Panc1 (cell line): ENCODE measurements around the gene NUTM1. TPM values are rescaled to one million over a fixed set of nuclear protein-coding genes. Genes with fewer than 3 reads are reported as not detected.

ENCODE experiments used
- ATAC-seq: fragments of 200-7000 bp; cut with Tn5 transposase; 2 replicates; pipeline ENCODE4 v1.9.1; 2020; ENCODE audit warnings: mild to moderate bottlenecking, moderate library complexity
- BruUV-seq: library from RNA; stranded (reverse); fragments of 400-500 nt; replicated peaks from 2 replicates; lab custom pipeline; 2021; lab: Mats Ljungman, UMichigan
- CTCF ChIA-PET: fragments of 300-600 bp; sonication (Branson Sonifier 250); formaldehyde crosslinking; loops from one replicate; lab custom pipeline; 2022; ENCODE audit warnings: antibody characterized with exemption; lab: Charles Lee
- POLR2A ChIA-PET: fragments of 300-600 bp; sonication (Branson Sonifier 250); formaldehyde crosslinking; loops from one replicate; lab custom pipeline; 2022; ENCODE audit warnings: antibody characterized with exemption; lab: Charles Lee
- DNase-seq: peaks from one replicate; pipeline ENCODE4 v3.0.0-alpha.2; 2010; ENCODE audit warnings: low read depth, low spot score
- H3K27ac ChIP-seq: 2 replicates; pipeline ENCODE4 v1.5.1; 2011; ENCODE audit warnings: mild to moderate bottlenecking, low read length, inconsistent platforms
- H3K27me3 ChIP-seq: fragments of 200-500 bp; sonication (Bioruptor generic); 2 replicates; pipeline ENCODE4 v1.6.0; 2014; ENCODE audit warnings: low read length, inconsistent platforms; ENCODE audit not compliant: control insufficient read depth, insufficient read depth
- H3K36me3 ChIP-seq: fragments of 200-500 bp; sonication (Bioruptor generic); 2 replicates; pipeline ENCODE4 v1.5.1; 2014; ENCODE audit warnings: inconsistent platforms, mild to moderate bottlenecking, low read length, moderate library complexity; ENCODE audit not compliant: control insufficient read depth, insufficient read depth
- H3K4me1 ChIP-seq: 2 replicates; pipeline ENCODE4 v1.5.1; 2011; ENCODE audit warnings: inconsistent platforms, mild to moderate bottlenecking, low read length, moderate library complexity; ENCODE audit not compliant: control insufficient read depth, insufficient read depth
- H3K4me3 ChIP-seq, 2 experiments: 2 replicates each; pipeline ENCODE4 v1.5.1; 2011 to 2012; ENCODE audit warnings: low read depth in 2 of 2, low read length in 2 of 2, mild to moderate bottlenecking in 2 of 2, inconsistent platforms in 1 of 2, moderate library complexity in 1 of 2
- H3K9me3 ChIP-seq: fragments of 200-500 bp; sonication (Bioruptor generic); 2 replicates; pipeline ENCODE4 v1.5.1; 2014; ENCODE audit warnings: low read depth, mild to moderate bottlenecking, inconsistent platforms, low read length, moderate library complexity; ENCODE audit not compliant: control insufficient read depth, insufficient read depth
- POLR2AphosphoS5 ChIP-seq: IDR thresholded peaks from 2 replicates; pipeline ENCODE4 v1.6.1; 2012; ENCODE audit warnings: mild to moderate bottlenecking, low read depth, low read length, moderate library complexity
- SIN3A ChIP-seq: IDR thresholded peaks from 2 replicates; pipeline ENCODE4 v1.6.1; 2012; ENCODE audit warnings: low read depth, mild to moderate bottlenecking, low read length, moderate library complexity, borderline replicate concordance; ENCODE audit not compliant: insufficient read depth
- TCF7L2 ChIP-seq: IDR thresholded peaks from 2 replicates; pipeline ENCODE4 v1.6.1; 2011; ENCODE audit warnings: mild to moderate bottlenecking, low read depth, low read length, inconsistent platforms
- in situ Hi-C: cut with HindIII; loops from 2 replicates; pipeline ENCODE4 v1.10.0; 2016; ENCODE audit warnings: low sequenced_read_pairs, low pct_unique_long_range_greater_than_20kb
- intact Hi-C: fragments of 100-400 bp; cut with micrococcal nuclease; formaldehyde crosslinking; loops from one replicate; pipeline ENCODE4 v1.10.0; 2022; ENCODE audit not compliant: unreplicated experiment
- total RNA-seq: library from RNA; stranded (reverse); gene quantifications from one replicate; pipeline ENCODE4 v1.2.1, GENCODE V29; 2021; ENCODE audit not compliant: unreplicated experiment
- TF ChIP-seq, protein P1 (sequence below), 2 experiments: IDR thresholded peaks; 2 replicates each; pipeline ENCODE4 v1.6.1; 2011 to 2012; ENCODE audit warnings: low read depth in 2 of 2, control low read depth in 1 of 2, low read length in 1 of 2, mild to moderate bottlenecking in 1 of 2, moderate library complexity in 1 of 2; ENCODE audit not compliant: insufficient read depth in 1 of 2
- TF ChIP-seq, protein P2 (sequence below): fragments of 450-650 bp; IDR thresholded peaks from 2 replicates; pipeline ENCODE4 v1.5.1; 2017; ENCODE audit warnings: mild to moderate bottlenecking

The NUTM1 gene
- total RNA-seq, 1 experiment from 2014 or later, result 0.05 TPM

DNA sequence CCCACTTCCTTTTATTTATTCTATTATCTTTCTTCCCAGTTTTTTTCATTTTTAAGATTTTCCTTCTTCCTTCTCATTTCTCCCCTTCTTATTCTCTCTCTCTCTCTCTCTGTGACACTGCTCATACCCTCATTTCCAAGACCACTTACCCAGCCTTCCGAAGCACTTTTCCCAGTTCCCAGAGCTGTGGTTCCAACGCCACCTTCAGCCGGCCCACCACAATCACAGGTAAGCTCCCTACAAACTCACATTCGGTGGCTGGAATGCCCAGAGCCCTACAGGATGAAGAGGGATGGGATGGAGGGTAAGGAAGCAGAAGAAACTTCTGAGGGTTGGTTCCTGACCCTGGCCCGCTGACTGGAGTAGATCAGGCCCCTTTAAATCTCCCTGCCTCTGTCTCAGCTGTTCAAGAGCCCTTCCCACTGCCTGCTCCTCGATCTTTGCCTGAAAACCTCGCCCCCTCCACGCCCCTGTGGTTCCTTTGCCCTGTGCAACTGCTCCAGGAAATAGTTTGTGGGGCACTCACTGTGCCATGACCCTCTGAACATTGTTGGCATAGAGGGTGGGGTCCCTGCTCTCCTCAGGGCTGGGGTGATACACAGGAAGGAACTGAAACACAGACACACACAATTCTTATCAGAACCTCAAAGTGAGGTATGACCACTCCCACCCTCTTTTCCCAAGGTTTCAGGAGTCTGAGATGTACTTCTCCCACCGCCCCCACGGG is 19.1 kb downstream of the NUTM1 start:
- peaks cover 7% of the 10 kb centered on the region; the same call in 1 of the 2 replicates for H3K4me1 ChIP-seq
- H3K36me3 ChIP-seq, result peaks cover 8% of the 10 kb centered on the region; the same call in 1 of the 2 replicates
- TF ChIP-seq, protein P1, sequence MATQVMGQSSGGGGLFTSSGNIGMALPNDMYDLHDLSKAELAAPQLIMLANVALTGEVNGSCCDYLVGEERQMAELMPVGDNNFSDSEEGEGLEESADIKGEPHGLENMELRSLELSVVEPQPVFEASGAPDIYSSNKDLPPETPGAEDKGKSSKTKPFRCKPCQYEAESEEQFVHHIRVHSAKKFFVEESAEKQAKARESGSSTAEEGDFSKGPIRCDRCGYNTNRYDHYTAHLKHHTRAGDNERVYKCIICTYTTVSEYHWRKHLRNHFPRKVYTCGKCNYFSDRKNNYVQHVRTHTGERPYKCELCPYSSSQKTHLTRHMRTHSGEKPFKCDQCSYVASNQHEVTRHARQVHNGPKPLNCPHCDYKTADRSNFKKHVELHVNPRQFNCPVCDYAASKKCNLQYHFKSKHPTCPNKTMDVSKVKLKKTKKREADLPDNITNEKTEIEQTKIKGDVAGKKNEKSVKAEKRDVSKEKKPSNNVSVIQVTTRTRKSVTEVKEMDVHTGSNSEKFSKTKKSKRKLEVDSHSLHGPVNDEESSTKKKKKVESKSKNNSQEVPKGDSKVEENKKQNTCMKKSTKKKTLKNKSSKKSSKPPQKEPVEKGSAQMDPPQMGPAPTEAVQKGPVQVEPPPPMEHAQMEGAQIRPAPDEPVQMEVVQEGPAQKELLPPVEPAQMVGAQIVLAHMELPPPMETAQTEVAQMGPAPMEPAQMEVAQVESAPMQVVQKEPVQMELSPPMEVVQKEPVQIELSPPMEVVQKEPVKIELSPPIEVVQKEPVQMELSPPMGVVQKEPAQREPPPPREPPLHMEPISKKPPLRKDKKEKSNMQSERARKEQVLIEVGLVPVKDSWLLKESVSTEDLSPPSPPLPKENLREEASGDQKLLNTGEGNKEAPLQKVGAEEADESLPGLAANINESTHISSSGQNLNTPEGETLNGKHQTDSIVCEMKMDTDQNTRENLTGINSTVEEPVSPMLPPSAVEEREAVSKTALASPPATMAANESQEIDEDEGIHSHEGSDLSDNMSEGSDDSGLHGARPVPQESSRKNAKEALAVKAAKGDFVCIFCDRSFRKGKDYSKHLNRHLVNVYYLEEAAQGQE (IDR thresholded peaks at IDR 0.05; ENCODE audit: insufficient read depth in 1 of 2, low read depth in 2 of 2, low read length in 1 of 2), result no peak
- TF ChIP-seq, protein P2, sequence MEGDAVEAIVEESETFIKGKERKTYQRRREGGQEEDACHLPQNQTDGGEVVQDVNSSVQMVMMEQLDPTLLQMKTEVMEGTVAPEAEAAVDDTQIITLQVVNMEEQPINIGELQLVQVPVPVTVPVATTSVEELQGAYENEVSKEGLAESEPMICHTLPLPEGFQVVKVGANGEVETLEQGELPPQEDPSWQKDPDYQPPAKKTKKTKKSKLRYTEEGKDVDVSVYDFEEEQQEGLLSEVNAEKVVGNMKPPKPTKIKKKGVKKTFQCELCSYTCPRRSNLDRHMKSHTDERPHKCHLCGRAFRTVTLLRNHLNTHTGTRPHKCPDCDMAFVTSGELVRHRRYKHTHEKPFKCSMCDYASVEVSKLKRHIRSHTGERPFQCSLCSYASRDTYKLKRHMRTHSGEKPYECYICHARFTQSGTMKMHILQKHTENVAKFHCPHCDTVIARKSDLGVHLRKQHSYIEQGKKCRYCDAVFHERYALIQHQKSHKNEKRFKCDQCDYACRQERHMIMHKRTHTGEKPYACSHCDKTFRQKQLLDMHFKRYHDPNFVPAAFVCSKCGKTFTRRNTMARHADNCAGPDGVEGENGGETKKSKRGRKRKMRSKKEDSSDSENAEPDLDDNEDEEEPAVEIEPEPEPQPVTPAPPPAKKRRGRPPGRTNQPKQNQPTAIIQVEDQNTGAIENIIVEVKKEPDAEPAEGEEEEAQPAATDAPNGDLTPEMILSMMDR, result no peak
- TF ChIP-seq POLR2AphosphoS5 (no peak), SIN3A (no peak), TCF7L2 (no peak)
- no peak overlapping the region for H3K27ac ChIP-seq
- ChIA-PET POLR2A (no interaction called here), CTCF (no interaction called here)
- no peak overlapping the region for H3K4me3 ChIP-seq
- no peaks in the 10 kb centered on the region for H3K9me3 ChIP-seq
- in situ Hi-C loops (no loop called here), intact Hi-C loops (no loop called here)
- no peak for ATAC-seq
- BruUV-seq, result no TSS peak
- DNase-seq, result no peak
- no peaks in the 10 kb centered on the region for H3K27me3 ChIP-seq

GRCh38 chr15:34364041-34364440 is 20.9 kb downstream of the NUTM1 start:
- H3K4me3 ChIP-seq, result no peak overlapping the region
- peaks cover 8% of the 10 kb centered on the region; the same call in 1 of the 2 replicates for H3K36me3 ChIP-seq
- in situ Hi-C loops, result no loop called here
- DNase-seq, result no peak
- H3K27ac ChIP-seq, result no peak overlapping the region
- H3K9me3 ChIP-seq, result no peaks in the 10 kb centered on the region
- H3K4me1 ChIP-seq, result peaks cover 10% of the 10 kb centered on the region; the same call in 1 of the 2 replicates
- no peak for ATAC-seq
- BruUV-seq, result no TSS peak
- ChIA-PET CTCF (no interaction called here), POLR2A (interaction anchor here (0.6 kb wide), 1 partner anchor 10 kb away, joined by 5 read pairs; no protein-coding TSS in a partner anchor)
- H3K27me3 ChIP-seq, result no peaks in the 10 kb centered on the region
- TF ChIP-seq POLR2AphosphoS5, result no peak
- TF ChIP-seq, protein P1 (IDR thresholded peaks at IDR 0.05; ENCODE audit: insufficient read depth in 1 of 2, low read depth in 2 of 2, low read length in 1 of 2), result no peak
- TF ChIP-seq, protein P2, result no peak
- no peak for TF ChIP-seq TCF7L2
- TF ChIP-seq SIN3A, result no peak
- intact Hi-C loops, result no loop called here
